OCI-LY7 (cell line): ENCODE data around the gene OGDH. TPM values are rescaled to one million over a fixed set of nuclear protein-coding genes. Genes with fewer than 3 reads are reported as not detected.

Experiments
- BruUV-seq: library from RNA; stranded (reverse); fragments of 400-500 nt; replicated peaks from 2 replicates; lab custom pipeline; 2021; lab: Mats Ljungman, UMichigan
- CTCF ChIA-PET: fragments of 300-600 bp; sonication (Branson Sonifier 250); formaldehyde crosslinking; loops from one replicate; lab custom pipeline; 2022; ENCODE audit warnings: antibody characterized with exemption; ENCODE audit not compliant: unreplicated experiment; lab: Charles Lee
- POLR2A ChIA-PET: fragments of 300-600 bp; sonication (Branson Sonifier 250); formaldehyde crosslinking; loops from one replicate; lab custom pipeline; 2022; ENCODE audit warnings: antibody characterized with exemption; lab: Charles Lee
- DNase-seq: peaks from one replicate; pipeline ENCODE4 v3.0.0-alpha.2; 2015; ENCODE audit warnings: low spot score
- H2AFZ ChIP-seq: fragments of 200-600 bp; sonication (generic), shearing (Covaris generic); 2 replicates; pipeline ENCODE4 v1.6.1; 2014; ENCODE audit warnings: mild to moderate bottlenecking, antibody characterized with exemption, low read length, moderate library complexity
- H3K27ac ChIP-seq: fragments of 200-600 bp; sonication (generic); 2 replicates; pipeline ENCODE4 v1.5.1; 2014; ENCODE audit warnings: mixed run types, low read depth, mild to moderate bottlenecking, moderate library complexity, low read length, inconsistent platforms; ENCODE audit not compliant: poor library complexity, severe bottlenecking
- H3K36me3 ChIP-seq: fragments of 200-600 bp; sonication (generic); 2 replicates; pipeline ENCODE4 v1.6.1; 2014; ENCODE audit warnings: mild to moderate bottlenecking, antibody characterized with exemption, low read length, moderate library complexity, mixed read lengths; ENCODE audit not compliant: insufficient read depth
- H3K4me1 ChIP-seq: fragments of 200-600 bp; sonication (generic); 2 replicates; pipeline ENCODE4 v1.5.1; 2014; ENCODE audit warnings: mild to moderate bottlenecking, low read length; ENCODE audit not compliant: insufficient read depth, poor library complexity, severe bottlenecking
- H3K4me2 ChIP-seq: fragments of 200-600 bp; sonication (generic); 2 replicates; pipeline ENCODE4 v1.6.1; 2014; ENCODE audit warnings: mild to moderate bottlenecking, low read length
- H3K4me3 ChIP-seq: fragments of 200-600 bp; sonication (generic); 2 replicates; pipeline ENCODE4 v1.5.1; 2014; ENCODE audit warnings: mild to moderate bottlenecking, low read depth, low read length; ENCODE audit not compliant: poor library complexity, severe bottlenecking
- H3K79me2 ChIP-seq: fragments of 200-600 bp; sonication (generic); 2 replicates; pipeline ENCODE4 v1.6.1; 2016; ENCODE audit warnings: low read depth, mild to moderate bottlenecking, low read length, moderate library complexity, mixed read lengths; ENCODE audit not compliant: insufficient read depth
- H3K9me2 ChIP-seq: fragments of 200-600 bp; sonication (generic); 2 replicates; pipeline ENCODE4 v1.6.1; 2016; ENCODE audit warnings: mild to moderate bottlenecking, low read length, mixed read lengths; ENCODE audit not compliant: insufficient read depth
- H3K9me3 ChIP-seq: fragments of 200-600 bp; sonication (generic); 2 replicates; pipeline ENCODE4 v1.6.1; 2014; ENCODE audit warnings: mild to moderate bottlenecking, mixed run types, low read length, mixed read lengths
- H4K20me1 ChIP-seq: fragments of 200-600 bp; sonication (generic); 2 replicates; pipeline ENCODE4 v1.6.1; 2014; ENCODE audit warnings: mild to moderate bottlenecking, antibody characterized with exemption, low read length, moderate library complexity, mixed read lengths; ENCODE audit not compliant: insufficient read depth
- EZH2phosphoT487 ChIP-seq: fragments of 200-600 bp; sonication (generic); IDR thresholded peaks from 2 replicates; pipeline ENCODE4 v1.6.1; 2018; ENCODE audit warnings: low read depth, borderline replicate concordance, mild to moderate bottlenecking, mixed run types, antibody characterized with exemption, low read length, moderate library complexity, mixed read lengths
- intact Hi-C: fragments of 100-400 bp; cut with micrococcal nuclease; formaldehyde crosslinking; loops from one replicate; pipeline ENCODE4 v1.10.0; 2022; ENCODE audit not compliant: unreplicated experiment
- total RNA-seq, 2 experiments: library from RNA; depleted of rRNA in 1 of 2; stranded (reverse); fragments of >200 nt in 1 of 2; shearing (Covaris generic) in 1 of 2; gene quantifications; 2 replicates each; pipeline ENCODE4 v1.2.3, GENCODE V29; 2014 to 2022
- TF ChIP-seq, protein P1 (sequence below): fragments of 200-600 bp; sonication (generic); conservative IDR thresholded peaks from 2 replicates; pipeline ENCODE4 v1.5.1; 2014; ENCODE audit warnings: mild to moderate bottlenecking, antibody characterized with exemption, low read length, moderate library complexity, mixed read lengths

The OGDH gene
- total RNA-seq, 2 experiments from 2014 or later: 47.6 to 70.9 TPM

- Histone ChIP-seq H3K27ac (no peak overlapping the region), H3K36me3 (peaks cover 58% of the 10 kb centered on the region), H2AFZ (no peak overlapping the region), H3K4me3 (no peak overlapping the region), H3K4me1 (no peaks in the 10 kb centered on the region), H3K9me2 (no peaks in the 10 kb centered on the region), H3K79me2 (no peaks in the 10 kb centered on the region), H3K9me3 (no peaks in the 10 kb centered on the region), H3K4me2 (no peak overlapping the region), H4K20me1 (no peaks in the 10 kb centered on the region)
- TF ChIP-seq, protein P1, sequence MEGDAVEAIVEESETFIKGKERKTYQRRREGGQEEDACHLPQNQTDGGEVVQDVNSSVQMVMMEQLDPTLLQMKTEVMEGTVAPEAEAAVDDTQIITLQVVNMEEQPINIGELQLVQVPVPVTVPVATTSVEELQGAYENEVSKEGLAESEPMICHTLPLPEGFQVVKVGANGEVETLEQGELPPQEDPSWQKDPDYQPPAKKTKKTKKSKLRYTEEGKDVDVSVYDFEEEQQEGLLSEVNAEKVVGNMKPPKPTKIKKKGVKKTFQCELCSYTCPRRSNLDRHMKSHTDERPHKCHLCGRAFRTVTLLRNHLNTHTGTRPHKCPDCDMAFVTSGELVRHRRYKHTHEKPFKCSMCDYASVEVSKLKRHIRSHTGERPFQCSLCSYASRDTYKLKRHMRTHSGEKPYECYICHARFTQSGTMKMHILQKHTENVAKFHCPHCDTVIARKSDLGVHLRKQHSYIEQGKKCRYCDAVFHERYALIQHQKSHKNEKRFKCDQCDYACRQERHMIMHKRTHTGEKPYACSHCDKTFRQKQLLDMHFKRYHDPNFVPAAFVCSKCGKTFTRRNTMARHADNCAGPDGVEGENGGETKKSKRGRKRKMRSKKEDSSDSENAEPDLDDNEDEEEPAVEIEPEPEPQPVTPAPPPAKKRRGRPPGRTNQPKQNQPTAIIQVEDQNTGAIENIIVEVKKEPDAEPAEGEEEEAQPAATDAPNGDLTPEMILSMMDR: no peak
- no peak for TF ChIP-seq EZH2phosphoT487
- no TSS peak for BruUV-seq
- CTCF ChIA-PET: no interaction called here
- DNase-seq: no peak
- intact Hi-C loops: no loop called here
- POLR2A ChIA-PET: no interaction called here
Measured at GRCh38 chr7:44705434-44705833, 99.0 kb downstream of the OGDH start.

GRCh38 chr7:44706788-44707557 is 100.5 kb downstream of the OGDH start:
- Histone ChIP-seq H3K9me2 (no peaks in the 10 kb centered on the region), H4K20me1 (no peaks in the 10 kb centered on the region), H3K9me3 (no peaks in the 10 kb centered on the region), H3K36me3 (peaks cover 43% of the 10 kb centered on the region), H3K4me1 (no peaks in the 10 kb centered on the region), H3K27ac (no peak overlapping the region), H3K79me2 (no peaks in the 10 kb centered on the region), H3K4me2 (no peak overlapping the region), H3K4me3 (no peak overlapping the region), H2AFZ (no peak overlapping the region)
- POLR2A ChIA-PET: no interaction called here
- CTCF ChIA-PET: no interaction called here
- no peak for DNase-seq
- intact Hi-C loops: no loop called here
- no TSS peak for BruUV-seq
- TF ChIP-seq, protein P1: no peak
- TF ChIP-seq EZH2phosphoT487: no peak

DNA sequence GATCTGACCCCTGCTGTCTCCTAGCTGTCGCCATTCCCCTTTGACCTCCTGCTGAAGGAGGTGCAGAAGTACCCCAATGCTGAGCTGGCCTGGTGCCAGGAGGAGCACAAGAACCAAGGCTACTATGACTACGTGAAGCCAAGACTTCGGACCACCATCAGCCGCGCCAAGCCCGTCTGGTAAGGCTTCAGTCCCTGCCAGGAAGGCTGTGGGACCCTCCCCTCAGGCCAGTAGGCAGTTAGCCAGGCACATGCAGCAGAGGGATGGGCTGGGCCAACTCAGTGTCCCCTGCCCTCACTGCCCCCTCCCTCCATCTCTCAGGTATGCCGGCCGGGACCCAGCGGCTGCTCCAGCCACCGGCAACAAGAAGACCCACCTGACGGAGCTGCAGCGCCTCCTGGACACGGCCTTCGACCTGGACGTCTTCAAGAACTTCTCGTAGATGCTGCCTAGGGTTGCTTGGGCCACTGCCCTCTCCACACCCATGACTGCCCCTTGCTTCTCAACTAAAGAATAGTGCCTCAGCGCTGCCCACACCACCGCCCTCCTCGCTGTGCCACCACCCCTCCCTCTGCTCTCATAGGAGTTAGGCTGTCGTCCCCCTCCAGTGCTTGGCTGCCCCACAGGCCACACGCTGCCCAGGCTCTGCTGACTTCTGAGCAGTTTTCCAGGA is 101.3 kb downstream of the OGDH start:
- POLR2A ChIA-PET: no interaction called here
- Histone ChIP-seq H3K4me1 (no peaks in the 10 kb centered on the region), H3K36me3 (peaks cover 39% of the 10 kb centered on the region), H3K9me2 (no peaks in the 10 kb centered on the region), H3K27ac (no peak overlapping the region), H3K79me2 (no peaks in the 10 kb centered on the region), H3K4me2 (no peak overlapping the region), H4K20me1 (no peaks in the 10 kb centered on the region), H3K4me3 (no peak overlapping the region), H2AFZ (no peak overlapping the region), H3K9me3 (no peaks in the 10 kb centered on the region)
- DNase-seq: no peak
- intact Hi-C loops: no loop called here
- TF ChIP-seq, protein P1: no peak
- TF ChIP-seq EZH2phosphoT487: no peak
- CTCF ChIA-PET: no interaction called here
- TSS peak; percentile 35 for BruUV-seq
